Psoas muscle (tissue), 7 donors: ENCODE results near the gene ADAMTSL3. TPM values are rescaled to one million over a fixed set of nuclear protein-coding genes. Genes with fewer than 3 reads are reported as not detected.

Experiments used
- polyA plus RNA-seq, 3 donors: library from polyadenylated mRNA; stranded (reverse); fragments of 200-250 nt; gene quantifications; one replicate each; pipeline ENCODE4 v1.2.3, GENCODE V29; 2013
- total RNA-seq, 4 donors: library from RNA; stranded (reverse); fragmentation: NEBNext Ultra II Directional in 2 of 4; extraction: Animal tissue kit (Norgen Biotek cat#: 25700) in 2 of 4; gene quantifications; one replicate each; pipeline versions ENCODE4 v1.2.1 to v1.2.4, GENCODE V29; 2021 to 2023
- donor health status: healthy with polysubstance abuse.
- donor health status: DM: no; HTN: no; CAD: no; lungs with moderate emphysema.
- donor health status: Bipolar disorder and iron deficiency.
- donor health status: healthy.
- donor health status: DM: no; HTN: no; CAD: no.
- donor health status: DM: no; HTN: no; CAD: no.
- donor health status: DM: yes; HTN: yes; CAD: no.

Gene ADAMTSL3
- total and polyA plus RNA-seq, 7 donors, result 0.35 to 12.8 (median 2.1) TPM

Other genes starting within 250 kb of the ADAMTSL3 start
- gene SH3GL3, start 206.8 kb upstream of the ADAMTSL3 start, total RNA-seq, result not detected
- gene SH3GL3, start 206.8 kb upstream of the ADAMTSL3 start, polyA plus RNA-seq, result under 1 TPM in 1 of 3 donors, not detected in 2; 0.05 TPM